Measurements from ENCODE around the gene MAN1A1.

MAN1A1 gene

GRCh38 chr6:119256978-119257462 is 92.5 kb downstream of the MAN1A1 start:
- TF ChIP-seq EZH2phosphoT487 (IDR thresholded peaks at IDR 0.05; ENCODE audit: low read length), result no peak
- no peak for TF ChIP-seq EZH2 (optimal IDR thresholded peaks at IDR 0.05; ENCODE audit: low read depth, low read length)
- no peak for TF ChIP-seq CTCF (IDR thresholded peaks at IDR 0.05; ENCODE audit: low read length)
- Histone ChIP-seq H3K36me3 (replicated peaks; ENCODE audit: insufficient read depth, low read length) (no peaks in the 10 kb centered on the region; the same call in 1 of the 2 replicates), H3K4me1 (ENCODE audit: low read length) (no peaks in the 10 kb centered on the region), H3K9ac (ENCODE audit: low read length) (no peak overlapping the region), H3F3A (ENCODE audit: insufficient read depth, low read length) (no peaks in the 10 kb centered on the region), H4K20me1 (ENCODE audit: insufficient read depth, low read length) (no peaks in the 10 kb centered on the region), H3K27me3 (replicated peaks; ENCODE audit: insufficient read depth, low read length) (no peaks in the 10 kb centered on the region), H3K27ac (ENCODE audit: low read length) (no peak overlapping the region), H2AFZ (ENCODE audit: low read length) (no peak overlapping the region), H3K9me2 (replicated peaks; ENCODE audit: insufficient read depth, low read length) (no peaks in the 10 kb centered on the region), H3K79me2 (ENCODE audit: low read length) (peaks cover 74% of the 10 kb centered on the region), H3K4me3 (ENCODE audit: low read length) (no peak overlapping the region), H3K9me3 (replicated peaks; ENCODE audit: insufficient read depth, low read length) (no peaks in the 10 kb centered on the region), H3K4me2 (ENCODE audit: low read depth, low read length) (no peak overlapping the region)
- DNase-seq, result no peak

GRCh38 chr6:119256392-119256791 is 93.2 kb downstream of the MAN1A1 start:
- no peak overlapping the region for H2AFZ ChIP-seq (ENCODE audit: low read length)
- no peaks in the 10 kb centered on the region for H3K9me3 ChIP-seq (replicated peaks; ENCODE audit: insufficient read depth, low read length)
- no peaks in the 10 kb centered on the region for H3K4me1 ChIP-seq (ENCODE audit: low read length)
- no peaks in the 10 kb centered on the region for H4K20me1 ChIP-seq (ENCODE audit: insufficient read depth, low read length)
- no peak overlapping the region for H3K9ac ChIP-seq (ENCODE audit: low read length)
- TF ChIP-seq CTCF (IDR thresholded peaks at IDR 0.05; ENCODE audit: low read length) (no peak), EZH2phosphoT487 (IDR thresholded peaks at IDR 0.05; ENCODE audit: low read length) (no peak), EZH2 (optimal IDR thresholded peaks at IDR 0.05; ENCODE audit: low read depth, low read length) (no peak)
- no peak overlapping the region for H3K4me3 ChIP-seq (ENCODE audit: low read length)
- no peak overlapping the region for H3K27ac ChIP-seq (ENCODE audit: low read length)
- no peaks in the 10 kb centered on the region for H3F3A ChIP-seq (ENCODE audit: insufficient read depth, low read length)
- peaks cover 72% of the 10 kb centered on the region for H3K79me2 ChIP-seq (ENCODE audit: low read length)
- no peaks in the 10 kb centered on the region for H3K27me3 ChIP-seq (replicated peaks; ENCODE audit: insufficient read depth, low read length)
- no peaks in the 10 kb centered on the region for H3K9me2 ChIP-seq (replicated peaks; ENCODE audit: insufficient read depth, low read length)
- no peaks in the 10 kb centered on the region; the same call in 1 of the 2 replicates for H3K36me3 ChIP-seq (replicated peaks; ENCODE audit: insufficient read depth, low read length)
- DNase-seq, result no peak
- no peak overlapping the region for H3K4me2 ChIP-seq (ENCODE audit: low read depth, low read length)

GRCh38 chr6:119255492-119255891 is 94.1 kb downstream of the MAN1A1 start:
- Histone ChIP-seq H3K9ac (ENCODE audit: low read length) (no peak overlapping the region), H3K9me2 (replicated peaks; ENCODE audit: insufficient read depth, low read length) (no peaks in the 10 kb centered on the region), H4K20me1 (ENCODE audit: insufficient read depth, low read length) (no peaks in the 10 kb centered on the region), H2AFZ (ENCODE audit: low read length) (no peak overlapping the region), H3K27ac (ENCODE audit: low read length) (no peak overlapping the region), H3K4me3 (ENCODE audit: low read length) (no peak overlapping the region), H3F3A (ENCODE audit: insufficient read depth, low read length) (no peaks in the 10 kb centered on the region), H3K79me2 (ENCODE audit: low read length) (peaks cover 77% of the 10 kb centered on the region), H3K9me3 (replicated peaks; ENCODE audit: insufficient read depth, low read length) (no peaks in the 10 kb centered on the region), H3K4me1 (ENCODE audit: low read length) (no peaks in the 10 kb centered on the region), H3K36me3 (replicated peaks; ENCODE audit: insufficient read depth, low read length) (no peaks in the 10 kb centered on the region; the same call in 1 of the 2 replicates), H3K27me3 (replicated peaks; ENCODE audit: insufficient read depth, low read length) (no peaks in the 10 kb centered on the region), H3K4me2 (ENCODE audit: low read depth, low read length) (no peak overlapping the region)
- TF ChIP-seq EZH2phosphoT487 (IDR thresholded peaks at IDR 0.05; ENCODE audit: low read length) (no peak), CTCF (IDR thresholded peaks at IDR 0.05; ENCODE audit: low read length) (no peak), EZH2 (optimal IDR thresholded peaks at IDR 0.05; ENCODE audit: low read depth, low read length) (no peak)
- no peak for DNase-seq

All from MM.1S (cell line).